ENCODE measurements around the gene SLC4A8. TPM values are rescaled to one million over a fixed set of nuclear protein-coding genes. Genes with fewer than 3 reads are reported as not detected.

SLC4A8 gene
- total RNA-seq, 1 experiment from 2014 or later: 4.2 TPM

DNA sequence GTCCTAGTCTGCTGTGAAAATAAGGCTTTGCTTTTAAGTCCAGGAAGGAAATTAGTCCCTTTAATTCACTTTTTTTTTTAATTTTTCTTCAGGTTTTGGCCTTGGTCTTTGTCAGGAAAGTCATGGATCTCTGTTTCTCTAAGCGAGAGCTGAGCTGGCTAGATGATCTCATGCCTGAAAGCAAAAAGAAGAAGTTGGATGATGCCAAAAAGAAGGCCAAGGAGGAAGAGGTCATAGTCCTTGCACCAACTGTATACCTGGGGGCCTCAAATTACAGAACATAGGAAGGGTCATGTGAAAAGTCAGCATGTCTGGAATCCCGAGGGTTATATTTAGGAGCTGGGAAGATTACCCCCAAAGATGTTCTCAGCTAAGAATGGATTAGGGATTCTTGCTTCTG is 72.3 kb downstream of the SLC4A8 start:
- no peaks in the 10 kb centered on the region for H3K9me2 ChIP-seq (replicated peaks; ENCODE audit: low read length)
- H4K20me1 ChIP-seq (ENCODE audit: low read length): no peaks in the 10 kb centered on the region
- H3K9ac ChIP-seq (ENCODE audit: low read length): no peak overlapping the region
- TF ChIP-seq, protein P1, sequence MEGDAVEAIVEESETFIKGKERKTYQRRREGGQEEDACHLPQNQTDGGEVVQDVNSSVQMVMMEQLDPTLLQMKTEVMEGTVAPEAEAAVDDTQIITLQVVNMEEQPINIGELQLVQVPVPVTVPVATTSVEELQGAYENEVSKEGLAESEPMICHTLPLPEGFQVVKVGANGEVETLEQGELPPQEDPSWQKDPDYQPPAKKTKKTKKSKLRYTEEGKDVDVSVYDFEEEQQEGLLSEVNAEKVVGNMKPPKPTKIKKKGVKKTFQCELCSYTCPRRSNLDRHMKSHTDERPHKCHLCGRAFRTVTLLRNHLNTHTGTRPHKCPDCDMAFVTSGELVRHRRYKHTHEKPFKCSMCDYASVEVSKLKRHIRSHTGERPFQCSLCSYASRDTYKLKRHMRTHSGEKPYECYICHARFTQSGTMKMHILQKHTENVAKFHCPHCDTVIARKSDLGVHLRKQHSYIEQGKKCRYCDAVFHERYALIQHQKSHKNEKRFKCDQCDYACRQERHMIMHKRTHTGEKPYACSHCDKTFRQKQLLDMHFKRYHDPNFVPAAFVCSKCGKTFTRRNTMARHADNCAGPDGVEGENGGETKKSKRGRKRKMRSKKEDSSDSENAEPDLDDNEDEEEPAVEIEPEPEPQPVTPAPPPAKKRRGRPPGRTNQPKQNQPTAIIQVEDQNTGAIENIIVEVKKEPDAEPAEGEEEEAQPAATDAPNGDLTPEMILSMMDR (conservative IDR thresholded peaks at IDR 0.05; ENCODE audit: low read depth, low read length): no peak
- TF ChIP-seq EZH2phosphoT487 (IDR thresholded peaks at IDR 0.05; ENCODE audit: borderline replicate concordance, low read length): no peak
- TF ChIP-seq EZH2 (IDR thresholded peaks at IDR 0.05; ENCODE audit: low read length, unreplicated experiment): no peak
- no peak for ATAC-seq
- H2AFZ ChIP-seq (ENCODE audit: low read length): no peak overlapping the region
- H3K27me3 ChIP-seq (ENCODE audit: low read length): no peaks in the 10 kb centered on the region
- no TSS peak for BruUV-seq (replicated peaks)
- no peak for DNase-seq
- POLR2A ChIA-PET (ENCODE audit: unreplicated experiment): no interaction called here
- H3K4me3 ChIP-seq (ENCODE audit: low read length): no peak overlapping the region
- no peaks in the 10 kb centered on the region for H3F3A ChIP-seq (ENCODE audit: low read length, unreplicated experiment)
- H3K4me1 ChIP-seq (ENCODE audit: insufficient read depth, low read length): no peaks in the 10 kb centered on the region
- H3K79me2 ChIP-seq (ENCODE audit: low read length): no peaks in the 10 kb centered on the region
- no peak overlapping the region for H3K27ac ChIP-seq (ENCODE audit: low read length)
- H3K36me3 ChIP-seq (ENCODE audit: low read depth, low read length): no peaks in the 10 kb centered on the region
- no peaks in the 10 kb centered on the region for H3K9me3 ChIP-seq (ENCODE audit: low read length)
- CTCF ChIA-PET: no interaction called here
- no peak overlapping the region for H3K4me2 ChIP-seq (ENCODE audit: low read length)
- intact Hi-C loops (cut with micrococcal nuclease): no loop called here

DNA sequence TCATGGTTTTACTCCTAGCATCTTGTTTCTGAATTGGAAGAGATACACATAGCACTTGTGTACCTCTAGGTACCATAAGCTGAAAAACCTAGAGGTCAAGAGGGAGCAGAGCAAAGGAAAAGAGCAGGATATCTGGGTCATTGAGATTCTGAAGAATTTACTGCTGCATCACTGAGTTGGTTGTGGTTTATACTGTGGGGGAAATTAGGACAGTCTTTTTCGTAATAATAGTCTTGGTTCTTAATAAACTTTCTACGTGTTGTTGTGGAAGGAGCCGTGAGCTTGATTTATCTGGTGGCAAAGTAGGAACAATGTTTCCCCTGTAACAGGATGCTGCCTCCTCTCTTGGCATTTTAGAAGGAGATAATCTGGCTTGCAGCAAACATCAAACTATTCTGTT is 80.2 kb downstream of the SLC4A8 start:
- no peak overlapping the region for H3K4me2 ChIP-seq (ENCODE audit: low read length)
- H3K36me3 ChIP-seq (ENCODE audit: low read depth, low read length): no peaks in the 10 kb centered on the region
- H3K4me3 ChIP-seq (ENCODE audit: low read length): no peak overlapping the region
- no peaks in the 10 kb centered on the region for H3K27me3 ChIP-seq (ENCODE audit: low read length)
- no peak overlapping the region for H2AFZ ChIP-seq (ENCODE audit: low read length)
- H3K27ac ChIP-seq (ENCODE audit: low read length): no peak overlapping the region
- no peaks in the 10 kb centered on the region for H3K4me1 ChIP-seq (ENCODE audit: insufficient read depth, low read length)
- H4K20me1 ChIP-seq (ENCODE audit: low read length): no peaks in the 10 kb centered on the region
- H3K9me2 ChIP-seq (replicated peaks; ENCODE audit: low read length): no peaks in the 10 kb centered on the region
- no peak for ATAC-seq
- H3F3A ChIP-seq (ENCODE audit: low read length, unreplicated experiment): no peaks in the 10 kb centered on the region
- intact Hi-C loops (cut with micrococcal nuclease): no loop called here
- BruUV-seq (replicated peaks): no TSS peak
- ChIA-PET POLR2A (ENCODE audit: unreplicated experiment) (no interaction called here), CTCF (no interaction called here)
- H3K9ac ChIP-seq (ENCODE audit: low read length): no peak overlapping the region
- no peak for TF ChIP-seq EZH2 (IDR thresholded peaks at IDR 0.05; ENCODE audit: low read length, unreplicated experiment)
- TF ChIP-seq, protein P1 (conservative IDR thresholded peaks at IDR 0.05; ENCODE audit: low read depth, low read length): no peak
- TF ChIP-seq EZH2phosphoT487 (IDR thresholded peaks at IDR 0.05; ENCODE audit: borderline replicate concordance, low read length): no peak
- DNase-seq: no peak
- no peaks in the 10 kb centered on the region for H3K9me3 ChIP-seq (ENCODE audit: low read length)
- no peaks in the 10 kb centered on the region for H3K79me2 ChIP-seq (ENCODE audit: low read length)

DNA sequence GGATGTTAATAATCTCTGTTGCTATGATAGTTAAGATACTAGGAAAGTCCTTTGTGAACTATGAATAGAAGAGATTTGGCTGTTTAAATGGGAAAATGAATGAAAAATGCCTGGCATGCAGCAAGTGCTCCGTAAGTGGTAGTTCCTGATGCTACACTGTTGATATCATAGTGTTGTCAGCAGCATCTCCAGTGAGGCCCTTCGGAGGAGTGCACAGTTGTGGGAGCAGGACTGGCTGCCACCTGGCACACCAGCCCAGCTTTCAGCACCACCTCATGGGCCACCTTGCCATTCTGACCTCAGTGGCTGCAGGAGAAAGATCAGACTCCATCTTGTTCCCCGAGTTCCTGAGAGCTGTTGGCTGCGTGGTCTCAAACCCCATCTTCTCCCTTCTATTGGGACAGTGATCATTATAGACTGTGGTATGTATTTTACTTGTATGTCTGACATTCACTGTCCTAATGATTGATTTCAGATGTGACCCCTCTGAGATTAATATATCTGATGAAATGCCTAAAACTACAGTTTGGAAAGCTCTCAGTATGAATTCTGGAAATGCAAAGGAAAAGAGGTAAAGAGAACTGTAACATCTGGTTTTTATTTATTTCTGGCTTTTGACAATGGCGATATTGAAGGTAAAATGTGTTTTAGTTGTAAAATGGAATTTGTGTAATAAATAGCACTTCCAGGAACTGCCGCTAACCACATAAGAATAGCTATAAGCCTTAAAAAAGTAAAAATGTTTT is 80.9 kb downstream of the SLC4A8 start:
- no peak for TF ChIP-seq EZH2phosphoT487 (IDR thresholded peaks at IDR 0.05; ENCODE audit: borderline replicate concordance, low read length)
- TF ChIP-seq, protein P1 (conservative IDR thresholded peaks at IDR 0.05; ENCODE audit: low read depth, low read length): no peak
- TF ChIP-seq EZH2 (IDR thresholded peaks at IDR 0.05; ENCODE audit: low read length, unreplicated experiment): no peak
- ChIA-PET CTCF (no interaction called here), POLR2A (ENCODE audit: unreplicated experiment) (interaction anchor here (0.6 kb wide), 1 partner anchor 168 kb away, joined by 3 read pairs; no protein-coding TSS in a partner anchor)
- no peaks in the 10 kb centered on the region for H3F3A ChIP-seq (ENCODE audit: low read length, unreplicated experiment)
- H3K9ac ChIP-seq (ENCODE audit: low read length): no peak overlapping the region
- no peak overlapping the region for H3K27ac ChIP-seq (ENCODE audit: low read length)
- H3K4me3 ChIP-seq (ENCODE audit: low read length): no peak overlapping the region
- DNase-seq (no peak), ATAC-seq (no peak)
- no peak overlapping the region for H3K4me2 ChIP-seq (ENCODE audit: low read length)
- no peaks in the 10 kb centered on the region for H3K4me1 ChIP-seq (ENCODE audit: insufficient read depth, low read length)
- intact Hi-C loops (cut with micrococcal nuclease): no loop called here
- H4K20me1 ChIP-seq (ENCODE audit: low read length): no peaks in the 10 kb centered on the region
- no peaks in the 10 kb centered on the region for H3K36me3 ChIP-seq (ENCODE audit: low read depth, low read length)
- no peaks in the 10 kb centered on the region for H3K79me2 ChIP-seq (ENCODE audit: low read length)
- no peaks in the 10 kb centered on the region for H3K27me3 ChIP-seq (ENCODE audit: low read length)
- BruUV-seq (replicated peaks): no TSS peak
- H3K9me3 ChIP-seq (ENCODE audit: low read length): no peaks in the 10 kb centered on the region
- no peak overlapping the region for H2AFZ ChIP-seq (ENCODE audit: low read length)
- no peaks in the 10 kb centered on the region for H3K9me2 ChIP-seq (replicated peaks; ENCODE audit: low read length)
